Astrocyte (in vitro differentiated cells and primary cell): Measurements from ENCODE around the gene DIAPH1.

Experiments used
- CTCF ChIP-seq: IDR thresholded peaks from 2 replicates; pipeline ENCODE4 v1.5.1; 2011; ENCODE audit warnings: low read depth, mild to moderate bottlenecking, inconsistent platforms, low read length, moderate library complexity; ENCODE audit not compliant: insufficient read depth
- EZH2 ChIP-seq: IDR thresholded peaks from 2 replicates; pipeline ENCODE4 v1.6.1; 2012; ENCODE audit warnings: mild to moderate bottlenecking, low read length, inconsistent platforms; ENCODE audit not compliant: insufficient read depth

- no peak for TF ChIP-seq CTCF
- TF ChIP-seq EZH2, result no peak
These were observed 142.5 kb downstream of the DIAPH1 start for GRCh38 chr5:141476132-141476911.
